HCT116 (cell line): Measurements from ENCODE around the gene DYDC1. TPM values are rescaled to one million over a fixed set of nuclear protein-coding genes. Genes with fewer than 3 reads are reported as not detected.
A peak's percentile ranks its signal among the peaks of the same experiment; 100 is the strongest.

ENCODE experiments used
- ATAC-seq: fragments of 200-7000 bp; cut with Tn5 transposase; 2 replicates; pipeline ENCODE4 v1.9.1; 2020; ENCODE audit warnings: mild to moderate bottlenecking, moderate library complexity
- BruUV-seq: library from RNA; stranded (reverse); fragments of 400-500 nt; replicated peaks from 2 replicates; lab custom pipeline; 2021; lab: Mats Ljungman, UMichigan
- CTCF ChIA-PET: fragments of 300-600 bp; sonication (Branson Sonifier 250); formaldehyde crosslinking; loops from one replicate; lab custom pipeline; 2021; ENCODE audit warnings: antibody characterized with exemption; lab: Charles Lee
- POLR2A ChIA-PET: fragments of 300-600, 350-600 bp; sonication (Branson Sonifier 250); formaldehyde crosslinking; loops from one replicate; lab custom pipeline; 2021; ENCODE audit warnings: antibody characterized with exemption; lab: Charles Lee
- RAD21 ChIA-PET, 2 experiments: fragments of 300-600 bp; sonication (Branson Sonifier 250); formaldehyde crosslinking; loops; one replicate each; lab custom pipeline; 2023; ENCODE audit warnings: low total read pairs in 2 of 2; ENCODE audit not compliant: uncharacterized antibody in 2 of 2, unreplicated experiment in 2 of 2, low non-redundant PET in 1 of 2; lab: Charles Lee
- DNase-seq: peaks from one replicate; pipeline ENCODE4 v3.0.0-alpha.2; 2010; ENCODE audit warnings: low read depth, low spot score
- H2AFZ ChIP-seq: fragments of 200-600 bp; shearing (Covaris generic), sonication (generic); 2 replicates; pipeline ENCODE4 v1.6.1; 2017; ENCODE audit warnings: low read depth, mixed run types, mixed read lengths, antibody characterized with exemption, low read length; ENCODE audit not compliant: poor library complexity, severe bottlenecking
- H3K27ac ChIP-seq: 2 replicates; pipeline ENCODE4 v1.5.1; 2012; ENCODE audit warnings: low read depth, low read length
- H3K27me3 ChIP-seq: fragments of 200-600 bp; sonication (generic); 2 replicates; pipeline ENCODE4 v1.6.1; 2016; ENCODE audit warnings: mixed run types, low read length, mixed read lengths; ENCODE audit not compliant: insufficient read depth
- H3K36me3 ChIP-seq, 2 experiments: fragments of 200-500 bp in 1 of 2; fragments of 200-600 bp in 1 of 2; sonication (Bioruptor generic) in 1 of 2; sonication (generic) in 1 of 2; 2 replicates each; pipeline versions ENCODE4 v1.5.1 to v1.6.1; 2014 to 2016; ENCODE audit warnings: low read length in 2 of 2, inconsistent platforms in 1 of 2, mixed read lengths in 1 of 2, mixed run types in 1 of 2; ENCODE audit not compliant: insufficient read depth in 2 of 2, control insufficient read depth in 1 of 2
- H3K4me1 ChIP-seq, 2 experiments: fragments of 200-600 bp in 1 of 2; sonication (generic) in 1 of 2; 2 replicates each; pipeline versions ENCODE4 v1.5.1 to v1.6.1; 2012 to 2017; ENCODE audit warnings: low read length in 2 of 2, inconsistent platforms in 1 of 2, mild to moderate bottlenecking in 1 of 2, mixed read lengths in 1 of 2, mixed run types in 1 of 2, moderate library complexity in 1 of 2; ENCODE audit not compliant: insufficient read depth in 2 of 2, control insufficient read depth in 1 of 2
- H3K4me2 ChIP-seq: fragments of 200-600 bp; sonication (generic); 2 replicates; pipeline ENCODE4 v1.6.1; 2017; ENCODE audit warnings: mixed run types, low read length, mixed read lengths
- H3K4me3 ChIP-seq, 2 experiments: fragments of 200-600 bp in 1 of 2; sonication (generic) in 1 of 2; replicated peaks in 1 of 2; 2 replicates each; pipeline ENCODE4 v1.5.1; 2011 to 2016; ENCODE audit warnings: low read length in 2 of 2, control low read depth in 1 of 2, low read depth in 1 of 2, mild to moderate bottlenecking in 1 of 2, mixed read lengths in 1 of 2, mixed run types in 1 of 2
- H3K79me2 ChIP-seq: fragments of 200-600 bp; sonication (generic); 2 replicates; pipeline ENCODE4 v1.6.1; 2017; ENCODE audit warnings: mild to moderate bottlenecking, mixed run types, low read length, moderate library complexity, mixed read lengths; ENCODE audit not compliant: insufficient read depth
- H3K9ac ChIP-seq: fragments of 200-600 bp; sonication (generic); 2 replicates; pipeline ENCODE4 v1.6.1; 2016; ENCODE audit warnings: low read length, mixed read lengths
- H3K9me2 ChIP-seq: fragments of 200-600 bp; sonication (generic), shearing (Covaris generic); 2 replicates; pipeline ENCODE4 v1.6.1; 2017; ENCODE audit warnings: mixed run types, mild to moderate bottlenecking, moderate library complexity; ENCODE audit not compliant: insufficient read depth
- H3K9me3 ChIP-seq, 2 experiments: fragments of 200-500 bp in 1 of 2; fragments of 200-600 bp in 1 of 2; sonication (Bioruptor generic) in 1 of 2; sonication (generic) in 1 of 2; 2 replicates each; pipeline ENCODE4 v1.6.1; 2014 to 2017; ENCODE audit warnings: low read length in 2 of 2, mixed read lengths in 2 of 2, inconsistent platforms in 1 of 2, low read depth in 1 of 2, mild to moderate bottlenecking in 1 of 2, mixed run types in 1 of 2, moderate library complexity in 1 of 2; ENCODE audit not compliant: control insufficient read depth in 1 of 2, insufficient read depth in 1 of 2
- H4K20me1 ChIP-seq: fragments of 200-600 bp; sonication (generic), shearing (Covaris generic); 2 replicates; pipeline ENCODE4 v1.6.1; 2017; ENCODE audit warnings: mixed run types, mild to moderate bottlenecking, moderate library complexity; ENCODE audit not compliant: insufficient read depth
- ATF3 ChIP-seq: IDR thresholded peaks from 2 replicates; pipeline ENCODE4 v1.6.1; 2012
- CBX3 ChIP-seq: IDR thresholded peaks from 2 replicates; pipeline ENCODE4 v1.6.1; 2012; ENCODE audit warnings: low read depth
- ELF1 ChIP-seq: IDR thresholded peaks from 2 replicates; pipeline ENCODE4 v1.6.1; 2012; ENCODE audit warnings: low read depth, borderline replicate concordance
- EZH2 ChIP-seq: fragments of 200-600 bp; sonication (generic); IDR thresholded peaks from 2 replicates; pipeline ENCODE4 v1.6.1; 2017; ENCODE audit warnings: antibody characterized with exemption, mixed run types
- EZH2phosphoT487 ChIP-seq: fragments of 200-600 bp; IDR thresholded peaks from 2 replicates; pipeline ENCODE4 v1.6.1; 2018; ENCODE audit warnings: antibody characterized with exemption, borderline replicate concordance
- FOSL1 ChIP-seq: IDR thresholded peaks from 2 replicates; pipeline ENCODE4 v1.6.1; 2012; ENCODE audit warnings: low read depth
- JUND ChIP-seq: IDR thresholded peaks from 2 replicates; pipeline ENCODE4 v1.6.1; 2012
- MAX ChIP-seq: IDR thresholded peaks from 2 replicates; pipeline ENCODE4 v1.6.1; 2012
- RAD21 ChIP-seq: IDR thresholded peaks from 2 replicates; pipeline ENCODE4 v1.6.1; 2012; ENCODE audit warnings: low read depth, mild to moderate bottlenecking
- REST ChIP-seq: IDR thresholded peaks from 2 replicates; pipeline ENCODE4 v1.6.1; 2012; ENCODE audit warnings: low read depth
- SP1 ChIP-seq: IDR thresholded peaks from 2 replicates; pipeline ENCODE4 v1.6.1; 2012; ENCODE audit warnings: low read depth
- SRF ChIP-seq: IDR thresholded peaks from 2 replicates; pipeline ENCODE4 v1.6.1; 2012; ENCODE audit warnings: low read depth
- TCF7L2 ChIP-seq: IDR thresholded peaks from 2 replicates; pipeline ENCODE4 v1.7.0; 2011; ENCODE audit warnings: borderline replicate concordance, inconsistent platforms; ENCODE audit not compliant: insufficient read depth, insufficient read length; ENCODE audit errors: extremely low read depth
- YY1 ChIP-seq: IDR thresholded peaks from 2 replicates; pipeline ENCODE4 v1.6.1; 2011; ENCODE audit warnings: low read length, low read depth, moderate library complexity, mild to moderate bottlenecking; ENCODE audit not compliant: insufficient replicate concordance; ENCODE audit errors: extremely low read depth
- ZBTB33 ChIP-seq: IDR thresholded peaks from 2 replicates; pipeline ENCODE4 v1.6.1; 2011; ENCODE audit warnings: mild to moderate bottlenecking, low read length, moderate library complexity; ENCODE audit not compliant: insufficient replicate concordance; ENCODE audit errors: extremely low read depth
- ZNF274 ChIP-seq: fragments of 200-500 bp; sonication (Bioruptor generic); IDR thresholded peaks from 2 replicates; pipeline ENCODE4 v1.6.1; 2014; ENCODE audit warnings: mild to moderate bottlenecking, low read depth, low read length, inconsistent platforms
- intact Hi-C: fragments of 100-400 bp; cut with micrococcal nuclease; formaldehyde crosslinking; loops from 2 replicates; pipeline ENCODE4 v1.10.0; 2022
- total RNA-seq: library from RNA; stranded (reverse); gene quantifications from one replicate; pipeline ENCODE4 v1.2.1, GENCODE V29; 2021; ENCODE audit not compliant: unreplicated experiment

The DYDC1 gene
- total RNA-seq, 1 experiment from 2014 or later = not detected

- Histone ChIP-seq H2AFZ (peak overlapping the region; percentile 54), H3K79me2 (no peaks in the 10 kb centered on the region), H3K36me3 (no peaks in the 10 kb centered on the region), H3K9ac (no peak overlapping the region), H3K9me2 (no peaks in the 10 kb centered on the region), H3K4me1 (no peaks in the 10 kb centered on the region), H3K27me3 (no peaks in the 10 kb centered on the region), H3K4me3 (no peak overlapping the region), H3K9me3 (no peaks in the 10 kb centered on the region), H4K20me1 (no peaks in the 10 kb centered on the region), H3K4me2 (no peak overlapping the region), H3K27ac (no peak overlapping the region)
- ChIA-PET RAD21 (no interaction called here), CTCF (no interaction called here), POLR2A (no interaction called here)
- no TSS peak for BruUV-seq
- intact Hi-C loops = no loop called here
- DNase-seq = no peak
- no peak for TF ChIP-seq ELF1
- TF ChIP-seq JUND = no peak
- no peak for TF ChIP-seq EZH2
- TF ChIP-seq EZH2phosphoT487 = no peak
- TF ChIP-seq RAD21 = no peak
- TF ChIP-seq ZBTB33 = no peak
- no peak for TF ChIP-seq REST
- TF ChIP-seq CBX3 = no peak
- TF ChIP-seq YY1 = no peak
- TF ChIP-seq FOSL1 = no peak
- no peak for TF ChIP-seq SP1
- TF ChIP-seq SRF = no peak
- TF ChIP-seq MAX = no peak
- TF ChIP-seq ATF3 = no peak
- no peak for TF ChIP-seq TCF7L2
- no peak for TF ChIP-seq ZNF274
- ATAC-seq = no peak
These were observed 12.3 kb downstream of the DYDC1 start for GRCh38 chr10:80344276-80344675.
